ENCODE results near the gene RXFP3. TPM values are rescaled to one million over a fixed set of nuclear protein-coding genes. Genes with fewer than 3 reads are reported as not detected.

RXFP3 gene
- total RNA-seq, 4 donors from 2014 or later, result not detected

DNA sequence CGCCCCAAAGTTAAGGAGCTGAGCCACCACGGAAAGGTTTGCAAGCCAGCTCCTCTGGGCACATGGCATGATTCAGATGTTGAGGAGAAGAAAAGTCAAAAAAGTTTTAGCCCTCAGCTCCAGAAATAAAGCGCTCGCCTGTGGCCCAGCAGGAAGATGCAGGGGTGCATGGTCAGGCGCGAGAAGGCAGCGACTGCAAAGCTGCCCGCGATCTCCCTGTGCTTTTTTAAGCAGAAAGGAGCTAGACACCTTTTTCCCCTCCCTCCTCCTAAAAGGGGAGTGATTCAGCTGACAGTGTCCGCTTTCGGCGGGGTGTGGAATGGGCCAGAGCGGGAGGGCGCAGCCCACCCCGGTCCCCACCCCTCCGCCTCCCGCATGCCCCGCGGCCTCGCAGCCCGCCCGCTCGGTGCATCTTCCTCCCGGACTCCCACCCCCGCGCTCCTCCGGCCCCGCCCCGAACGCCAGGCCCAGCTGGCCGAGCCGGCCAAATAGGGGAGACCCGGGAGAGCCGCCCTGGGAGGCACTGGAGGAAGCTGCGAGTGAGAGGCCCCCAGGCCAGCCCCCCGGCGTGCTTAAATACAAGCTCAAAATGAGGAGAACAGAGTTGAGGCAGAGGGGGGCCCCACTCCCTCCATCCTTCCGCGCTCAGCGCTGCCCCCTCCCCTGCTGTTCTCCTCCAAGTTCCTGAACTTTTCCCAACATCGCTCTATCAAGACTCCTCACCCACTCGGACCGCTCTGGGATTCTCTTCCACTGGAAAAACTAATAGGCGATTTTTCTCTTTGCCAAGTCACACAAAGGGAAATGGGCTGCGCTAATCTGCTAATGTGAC is 44.2 kb upstream of the RXFP3 start, which contains the start of gene ADAMTS12:
ADAMTS12 (minus strand) TSS at position 203 of the 832 bp plus-strand sequence; CDS start at position 69, 134 bp downstream.
- Histone ChIP-seq H3K4me3 (replicated peaks in 1 of 3) (peak within 1 kb of the TSS in 1 of 3 donors; percentile 23), H3K4me1 (peaks cover 10 to 15% of the 10 kb centered on the region in 2 donors), H3K27me3 (no peaks in the 10 kb centered on the region), H3K36me3 (no peaks in the 10 kb centered on the region), H3K27ac (peak within 1 kb of the TSS in 2 of 3 donors; percentile 6 to 14), H3K9me3 (no peaks in the 10 kb centered on the region)
- DNase-seq, result peak; percentile 13 to 20
- 7% methylated on average over 20 to 24 of the region's 45 CpGs for WGBS, 2 donors
- intact Hi-C loops (cut with DNase I), result no loop called here
- TF ChIP-seq POLR2A (IDR thresholded peaks at IDR 0.05), result no peak
- TF ChIP-seq, protein P1, sequence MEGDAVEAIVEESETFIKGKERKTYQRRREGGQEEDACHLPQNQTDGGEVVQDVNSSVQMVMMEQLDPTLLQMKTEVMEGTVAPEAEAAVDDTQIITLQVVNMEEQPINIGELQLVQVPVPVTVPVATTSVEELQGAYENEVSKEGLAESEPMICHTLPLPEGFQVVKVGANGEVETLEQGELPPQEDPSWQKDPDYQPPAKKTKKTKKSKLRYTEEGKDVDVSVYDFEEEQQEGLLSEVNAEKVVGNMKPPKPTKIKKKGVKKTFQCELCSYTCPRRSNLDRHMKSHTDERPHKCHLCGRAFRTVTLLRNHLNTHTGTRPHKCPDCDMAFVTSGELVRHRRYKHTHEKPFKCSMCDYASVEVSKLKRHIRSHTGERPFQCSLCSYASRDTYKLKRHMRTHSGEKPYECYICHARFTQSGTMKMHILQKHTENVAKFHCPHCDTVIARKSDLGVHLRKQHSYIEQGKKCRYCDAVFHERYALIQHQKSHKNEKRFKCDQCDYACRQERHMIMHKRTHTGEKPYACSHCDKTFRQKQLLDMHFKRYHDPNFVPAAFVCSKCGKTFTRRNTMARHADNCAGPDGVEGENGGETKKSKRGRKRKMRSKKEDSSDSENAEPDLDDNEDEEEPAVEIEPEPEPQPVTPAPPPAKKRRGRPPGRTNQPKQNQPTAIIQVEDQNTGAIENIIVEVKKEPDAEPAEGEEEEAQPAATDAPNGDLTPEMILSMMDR (IDR thresholded peaks at IDR 0.05), result no peak

DNA sequence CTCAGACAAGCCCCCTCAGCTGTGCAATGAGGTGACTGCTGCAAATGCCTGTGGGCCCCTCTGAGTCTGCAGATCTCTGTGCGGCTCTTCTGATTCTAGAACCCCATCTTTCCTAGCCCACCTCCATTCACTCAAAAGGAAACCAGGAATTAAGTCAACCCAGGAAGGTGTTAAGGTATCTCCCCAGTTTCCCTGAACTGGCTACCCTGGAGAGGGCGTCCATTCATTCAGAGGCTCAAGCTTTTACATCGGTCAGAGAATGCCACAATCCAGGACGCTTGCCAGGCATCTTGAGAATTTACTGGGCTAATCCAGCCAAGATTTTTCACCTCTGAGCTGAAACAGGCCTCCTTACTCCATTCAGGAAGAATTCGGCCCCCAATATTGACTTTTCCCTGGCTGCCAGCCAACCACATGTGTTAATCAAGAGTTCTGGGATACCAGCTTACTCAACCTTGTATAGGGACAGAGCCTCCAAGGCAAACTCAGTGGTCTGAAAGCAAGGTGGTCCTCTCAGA is 43.5 kb upstream of the RXFP3 start:
- DNase-seq, result peak; percentile 28 to 81
- 20 to 28% methylated on average over 5 of the region's 5 CpGs for WGBS, 2 donors
- H3K9me3 ChIP-seq, result no peaks in the 10 kb centered on the region
- no peaks in the 10 kb centered on the region for H3K36me3 ChIP-seq
- peaks cover 10 to 15% of the 10 kb centered on the region in 2 donors for H3K4me1 ChIP-seq
- intact Hi-C loops (cut with DNase I), result no loop called here
- H3K27me3 ChIP-seq, result no peaks in the 10 kb centered on the region
- no peak for TF ChIP-seq POLR2A (IDR thresholded peaks at IDR 0.05)
- peak overlapping the region in 1 of 3 donors; percentile 23 for H3K4me3 ChIP-seq (replicated peaks in 1 of 3)
- no peak overlapping the region for H3K27ac ChIP-seq

DNA sequence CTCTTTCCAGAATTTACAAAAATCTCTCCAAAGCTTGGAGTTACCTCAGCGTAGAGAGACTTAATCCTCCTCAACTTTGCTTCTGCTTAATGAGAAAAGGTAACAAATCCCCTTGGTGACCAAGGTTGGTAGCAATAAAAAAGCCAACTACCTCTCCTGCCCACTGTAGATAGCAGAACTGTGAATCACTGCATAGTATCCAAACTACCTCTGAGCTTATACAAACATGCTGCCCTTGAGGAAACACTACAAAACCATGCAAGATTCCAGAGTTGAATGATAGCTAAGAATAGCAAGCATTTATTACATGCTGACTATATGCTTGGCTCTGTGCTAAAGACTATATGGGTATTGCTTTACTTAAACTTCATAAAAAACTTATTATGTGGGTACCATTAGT is 41.6 kb upstream of the RXFP3 start:
- Histone ChIP-seq H3K4me3 (replicated peaks in 1 of 3) (no peak overlapping the region), H3K36me3 (no peaks in the 10 kb centered on the region), H3K27me3 (no peaks in the 10 kb centered on the region), H3K9me3 (no peaks in the 10 kb centered on the region), H3K27ac (no peak overlapping the region), H3K4me1 (peaks cover 10 to 15% of the 10 kb centered on the region in 2 donors)
- intact Hi-C loops (cut with DNase I), result no loop called here
- WGBS, 2 donors, result 69 to 80% methylated on average over 1 of the region's 1 CpG
- DNase-seq, result no peak
- TF ChIP-seq POLR2A (IDR thresholded peaks at IDR 0.05), result no peak
- TF ChIP-seq, protein P1 (IDR thresholded peaks at IDR 0.05), result no peak

DNA sequence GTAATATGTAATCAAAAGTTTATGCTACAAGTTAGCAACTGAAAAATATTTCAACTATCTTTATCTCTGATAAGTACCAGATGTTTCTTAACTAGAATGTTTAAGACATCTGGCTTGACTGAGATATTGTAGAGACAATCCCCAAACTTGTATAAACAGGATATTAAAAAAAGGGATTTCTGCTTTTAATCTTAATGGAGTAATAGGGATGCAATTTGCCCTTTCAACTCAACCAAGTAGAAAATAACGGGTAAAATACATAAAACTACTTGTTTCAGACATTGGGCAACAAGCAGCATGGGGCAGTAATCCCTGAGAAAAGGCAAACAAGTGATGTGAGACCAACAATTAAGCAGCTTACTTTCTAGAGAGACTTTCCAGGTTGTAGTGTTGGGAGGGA is 35.0 kb upstream of the RXFP3 start:
- Histone ChIP-seq H3K9me3 (no peaks in the 10 kb centered on the region), H3K27me3 (no peaks in the 10 kb centered on the region), H3K4me1 (no peaks in the 10 kb centered on the region), H3K36me3 (no peaks in the 10 kb centered on the region), H3K27ac (no peak overlapping the region), H3K4me3 (replicated peaks in 1 of 3) (no peak overlapping the region)
- 38% methylated on average over 1 of the region's 1 CpG for WGBS, 2 donors
- intact Hi-C loops (cut with DNase I), result no loop called here
- TF ChIP-seq POLR2A (IDR thresholded peaks at IDR 0.05), result no peak
- TF ChIP-seq, protein P1 (IDR thresholded peaks at IDR 0.05), result no peak
- DNase-seq, result no peak

DNA sequence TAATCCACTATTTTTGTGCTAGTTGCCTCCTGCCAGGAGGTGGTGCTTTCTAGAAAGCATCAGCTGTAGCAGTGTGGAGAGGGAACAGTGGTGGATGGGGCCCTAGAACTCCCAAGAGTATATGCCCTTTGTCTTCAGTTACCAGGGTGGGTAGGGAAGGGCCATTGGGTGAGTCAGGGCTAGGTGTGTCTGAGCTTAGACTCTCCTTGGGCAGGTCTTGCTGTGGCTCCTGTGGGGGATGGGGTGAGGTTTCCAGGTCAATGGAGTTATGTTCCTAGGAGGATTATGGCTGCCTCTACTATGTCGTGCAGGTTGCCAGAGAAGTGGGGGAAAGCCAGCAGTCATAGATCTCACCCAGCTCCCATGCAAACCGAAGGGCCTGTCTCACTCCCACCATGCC is 33.1 kb upstream of the RXFP3 start:
- DNase-seq, result no peak
- Histone ChIP-seq H3K27ac (no peak overlapping the region), H3K4me3 (replicated peaks in 1 of 3) (no peak overlapping the region), H3K27me3 (no peaks in the 10 kb centered on the region), H3K4me1 (no peaks in the 10 kb centered on the region), H3K36me3 (no peaks in the 10 kb centered on the region), H3K9me3 (no peaks in the 10 kb centered on the region)
- WGBS, 2 donors, result 95% methylated on average over 2 of the region's 2 CpGs
- intact Hi-C loops (cut with DNase I), result no loop called here
- TF ChIP-seq, protein P1 (IDR thresholded peaks at IDR 0.05), result no peak
- TF ChIP-seq POLR2A (IDR thresholded peaks at IDR 0.05), result no peak

Data from thyroid gland (tissue), 4 donors.